GM12891 (cell line): ENCODE measurements around the gene GDI1.

Source experiments
- POLR2AphosphoS5 ChIP-seq: IDR thresholded peaks from 2 replicates; pipeline ENCODE4 v1.6.1; 2011; ENCODE audit warnings: low read depth, low read length, control low read depth
- TAF1 ChIP-seq: IDR thresholded peaks from 2 replicates; pipeline ENCODE4 v1.6.1; 2011; ENCODE audit warnings: low read depth, low read length, control low read depth

DNA sequence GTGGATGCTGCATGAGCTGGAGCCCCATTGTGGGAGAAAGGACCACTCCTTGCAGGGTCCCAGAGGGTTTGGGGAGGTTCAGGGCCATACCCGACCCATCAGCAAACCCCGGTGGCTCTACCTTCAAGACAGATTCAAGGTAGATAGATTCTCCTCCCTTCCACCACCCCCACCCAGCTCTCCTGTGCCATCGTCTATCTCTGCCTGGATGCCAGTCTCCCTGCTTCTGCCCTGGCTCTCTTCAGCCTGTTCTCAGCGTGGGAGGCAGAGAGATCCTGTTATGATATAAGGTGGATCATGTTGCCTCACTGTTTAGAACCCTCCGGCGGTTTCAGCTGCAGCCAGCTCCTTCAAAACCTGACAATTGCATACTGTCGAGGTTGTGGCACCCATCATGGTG lies 36.7 kb downstream of the GDI1 start:
- TF ChIP-seq POLR2AphosphoS5 (no peak), TAF1 (no peak)
